ENCODE measurements around the gene CEP78.
"Not testable (repeated sequence)": the region's sequence is repeated elsewhere in the genome, so short reads cannot be mapped to it uniquely, and the experiment has no call there.

The CEP78 gene, protein sequence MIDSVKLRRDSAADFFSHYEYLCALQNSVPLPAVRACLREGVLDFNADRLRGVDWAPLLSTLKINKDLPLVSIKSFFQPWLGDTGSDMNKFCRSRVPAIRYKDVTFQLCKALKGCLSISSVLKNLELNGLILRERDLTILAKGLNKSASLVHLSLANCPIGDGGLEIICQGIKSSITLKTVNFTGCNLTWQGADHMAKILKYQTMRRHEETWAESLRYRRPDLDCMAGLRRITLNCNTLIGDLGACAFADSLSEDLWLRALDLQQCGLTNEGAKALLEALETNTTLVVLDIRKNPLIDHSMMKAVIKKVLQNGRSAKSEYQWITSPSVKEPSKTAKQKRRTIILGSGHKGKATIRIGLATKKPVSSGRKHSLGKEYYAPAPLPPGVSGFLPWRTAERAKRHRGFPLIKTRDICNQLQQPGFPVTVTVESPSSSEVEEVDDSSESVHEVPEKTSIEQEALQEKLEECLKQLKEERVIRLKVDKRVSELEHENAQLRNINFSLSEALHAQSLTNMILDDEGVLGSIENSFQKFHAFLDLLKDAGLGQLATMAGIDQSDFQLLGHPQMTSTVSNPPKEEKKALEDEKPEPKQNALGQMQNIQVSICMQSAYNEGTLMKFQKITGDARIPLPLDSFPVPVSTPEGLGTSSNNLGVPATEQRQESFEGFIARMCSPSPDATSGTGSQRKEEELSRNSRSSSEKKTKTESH

DNA sequence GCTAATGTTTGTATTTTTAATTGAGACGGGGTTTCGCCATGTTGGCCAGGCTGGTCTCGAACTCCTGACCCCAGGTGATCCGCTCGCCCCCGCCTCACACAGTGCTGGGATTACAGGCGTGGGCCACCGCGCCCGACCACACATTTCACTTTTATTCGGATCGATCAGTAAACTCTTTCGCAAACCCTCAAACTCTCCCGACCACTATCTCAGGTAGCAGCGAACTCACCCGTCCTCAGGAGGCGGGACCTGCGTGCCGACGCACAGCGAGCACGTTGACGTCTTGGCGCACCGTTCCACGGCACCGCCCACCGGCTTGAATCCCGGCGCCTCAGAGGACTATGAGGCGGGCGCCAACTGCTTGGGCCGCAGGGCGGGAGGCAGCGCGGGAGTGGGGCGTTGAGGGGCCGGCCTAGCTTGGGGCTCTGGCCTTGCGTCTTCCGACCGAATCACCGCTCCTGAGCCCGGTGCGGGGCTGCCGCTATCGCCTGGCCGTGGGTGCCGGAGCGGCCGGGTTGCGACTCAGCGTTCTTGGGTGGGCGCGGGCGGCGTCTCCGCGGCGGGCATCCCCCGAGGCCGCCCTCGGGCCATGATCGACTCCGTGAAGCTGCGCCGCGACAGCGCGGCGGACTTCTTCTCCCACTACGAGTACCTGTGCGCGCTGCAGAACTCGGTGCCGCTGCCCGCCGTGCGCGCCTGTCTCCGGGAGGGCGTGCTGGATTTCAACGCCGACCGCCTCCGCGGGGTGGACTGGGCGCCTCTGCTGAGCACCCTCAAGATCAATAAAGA, at the start of gene CEP78:
TSS of gene CEP78 (plus strand) at position 314 of the 789 bp plus-strand sequence. CDS start at position 590, 276 bp downstream.
- no peaks in the 10 kb centered on the region for H3K9me3 Mint-ChIP-seq (ENCODE audit: low read depth)
- H3K4me3 Mint-ChIP-seq: no peak within 1 kb of the TSS
- peaks cover 43% of the 10 kb centered on the region for H3K4me1 Mint-ChIP-seq (ENCODE audit: low read depth)
- peaks cover 7% of the 10 kb centered on the region for H3K36me3 Mint-ChIP-seq
- no peaks in the 10 kb centered on the region for H3K27me3 Mint-ChIP-seq
- peak within 1 kb of the TSS; percentile 94 for H3K27ac Mint-ChIP-seq

DNA sequence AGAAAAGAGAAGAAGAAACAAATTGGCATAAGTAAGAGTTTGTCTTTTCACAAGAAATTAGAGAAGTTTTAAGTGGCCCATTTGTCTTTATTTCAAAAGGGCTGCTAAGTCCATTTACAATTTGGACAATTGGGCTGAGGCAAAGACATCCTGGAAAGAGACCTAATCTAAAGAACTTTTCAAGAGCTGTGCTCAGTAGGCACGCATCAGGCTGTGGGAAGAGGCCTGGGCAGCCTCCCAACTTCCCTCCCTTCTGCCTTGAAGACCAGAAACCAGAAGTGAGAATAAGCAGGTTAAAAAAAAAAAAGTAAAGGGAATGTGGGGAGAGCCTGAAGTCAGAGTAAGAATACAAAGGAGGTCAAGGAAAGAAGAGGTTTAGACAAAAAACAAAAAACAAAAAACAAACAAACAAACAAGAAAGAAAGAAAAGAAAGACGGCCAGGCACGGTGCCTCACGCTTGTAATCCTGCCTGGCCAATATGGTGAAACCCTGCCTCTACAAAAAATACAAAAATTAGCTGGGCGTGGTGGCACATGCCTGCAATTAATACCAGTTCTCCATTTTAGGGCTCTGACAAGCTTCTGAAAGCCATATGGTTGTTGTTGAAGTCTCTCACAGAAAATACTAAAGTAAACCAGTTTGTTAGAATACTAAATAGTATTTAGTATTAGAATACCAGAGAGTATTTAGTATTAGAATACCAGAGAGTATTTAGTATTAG, 48.0 kb upstream of the CEP78 start:
- H3K27ac Mint-ChIP-seq: no peak overlapping the region
- no peaks in the 10 kb centered on the region for H3K4me1 Mint-ChIP-seq (ENCODE audit: low read depth)
- H3K4me3 Mint-ChIP-seq: no peak overlapping the region
- no peaks in the 10 kb centered on the region for H3K27me3 Mint-ChIP-seq
- no peaks in the 10 kb centered on the region for H3K9me3 Mint-ChIP-seq (ENCODE audit: low read depth)
- no peaks in the 10 kb centered on the region for H3K36me3 Mint-ChIP-seq

DNA sequence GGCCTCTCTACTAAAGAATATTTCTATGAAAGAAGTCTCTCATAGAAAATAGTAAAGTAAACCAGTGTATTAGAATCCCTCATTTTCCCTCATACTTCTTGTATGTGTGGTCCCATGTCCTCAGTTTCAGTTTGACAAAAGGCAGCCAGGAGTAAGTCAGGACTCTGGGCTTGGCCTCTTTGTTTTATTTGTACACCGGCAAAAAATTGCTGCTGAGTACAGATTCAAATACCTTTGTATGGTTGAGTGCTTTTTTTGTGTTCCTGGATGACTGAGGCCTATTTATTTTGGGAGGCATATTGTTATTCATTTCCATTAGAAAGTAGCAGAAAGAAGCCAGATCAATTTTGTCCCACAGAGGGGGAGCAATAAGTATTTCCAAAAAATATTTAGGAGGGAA, 47.3 kb upstream of the CEP78 start:
- no peaks in the 10 kb centered on the region for H3K4me1 Mint-ChIP-seq (ENCODE audit: low read depth)
- H3K9me3 Mint-ChIP-seq (ENCODE audit: low read depth): no peaks in the 10 kb centered on the region
- H3K27me3 Mint-ChIP-seq: no peaks in the 10 kb centered on the region
- H3K36me3 Mint-ChIP-seq: no peaks in the 10 kb centered on the region
- H3K4me3 Mint-ChIP-seq: no peak overlapping the region
- H3K27ac Mint-ChIP-seq: no peak overlapping the region

DNA sequence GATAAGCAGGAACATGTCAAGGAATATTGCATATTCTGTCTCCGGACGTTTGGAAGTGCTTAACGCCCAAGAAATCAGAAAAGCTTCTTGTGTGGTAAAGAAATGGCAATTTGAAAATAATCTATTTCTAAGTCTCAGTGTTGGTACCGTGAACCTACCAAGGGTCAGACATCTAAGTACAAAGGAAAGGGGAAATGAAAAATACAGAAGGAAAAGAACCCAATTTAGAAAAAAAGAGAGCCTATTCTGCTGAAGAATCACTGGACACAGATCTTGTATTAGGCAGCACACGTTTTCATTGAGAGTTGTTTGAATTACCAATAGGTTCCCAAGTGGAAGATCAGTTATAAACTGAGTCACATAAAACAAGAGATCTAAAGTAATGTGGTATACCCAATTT, 46.9 kb upstream of the CEP78 start:
- Mint-ChIP-seq H3K27me3 (no peaks in the 10 kb centered on the region), H3K4me3 (no peak overlapping the region), H3K4me1 (ENCODE audit: low read depth) (no peaks in the 10 kb centered on the region), H3K36me3 (no peaks in the 10 kb centered on the region), H3K9me3 (ENCODE audit: low read depth) (no peaks in the 10 kb centered on the region), H3K27ac (no peak overlapping the region)

DNA sequence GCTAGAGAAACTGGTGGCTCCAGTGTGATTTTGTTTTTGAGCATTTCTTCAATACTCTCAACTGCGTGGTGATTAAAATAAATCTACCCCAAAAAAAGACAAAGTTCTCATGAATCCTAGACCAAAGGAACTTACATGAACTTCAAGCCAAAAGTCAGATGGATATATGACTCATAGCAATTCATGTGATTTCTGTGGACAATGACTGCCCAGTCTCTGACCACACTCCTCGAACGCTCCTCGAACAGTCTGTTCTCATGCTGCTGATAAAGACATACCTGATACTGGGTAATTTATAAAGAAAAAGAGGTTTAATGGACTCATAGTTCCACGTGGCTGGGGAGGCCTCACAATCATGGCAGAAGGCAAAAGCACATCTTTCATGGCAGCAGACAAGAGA, 46.4 kb upstream of the CEP78 start:
- Mint-ChIP-seq H3K27me3 (no peaks in the 10 kb centered on the region), H3K9me3 (ENCODE audit: low read depth) (no peaks in the 10 kb centered on the region), H3K27ac (no peak overlapping the region)

DNA sequence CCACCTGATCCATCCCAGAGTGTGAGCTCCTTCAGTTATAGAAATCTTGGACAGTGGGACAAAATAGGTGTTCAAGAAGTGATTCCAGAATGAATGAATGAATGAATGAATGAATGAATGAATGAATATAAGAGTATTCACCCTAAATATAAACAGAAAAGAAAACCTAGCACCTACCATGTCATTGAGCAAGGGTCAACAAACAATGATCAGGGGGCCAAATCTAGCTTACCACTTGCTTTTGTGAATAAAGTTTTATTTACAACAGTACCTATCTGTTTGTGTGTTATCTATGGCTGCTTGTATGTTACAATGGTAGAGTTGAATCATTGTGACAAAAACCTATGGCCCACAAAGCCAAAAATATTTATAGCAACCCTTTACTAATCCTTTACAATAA, 43.9 kb upstream of the CEP78 start:
- H3K27me3 Mint-ChIP-seq: no peaks in the 10 kb centered on the region

More for the DNA sequence above, 46.4 kb upstream of the CEP78 start:
- no peak overlapping the region for H3K4me3 Mint-ChIP-seq
- H3K36me3 Mint-ChIP-seq: no peaks in the 10 kb centered on the region
- no peaks in the 10 kb centered on the region for H3K4me1 Mint-ChIP-seq (ENCODE audit: low read depth)

DNA sequence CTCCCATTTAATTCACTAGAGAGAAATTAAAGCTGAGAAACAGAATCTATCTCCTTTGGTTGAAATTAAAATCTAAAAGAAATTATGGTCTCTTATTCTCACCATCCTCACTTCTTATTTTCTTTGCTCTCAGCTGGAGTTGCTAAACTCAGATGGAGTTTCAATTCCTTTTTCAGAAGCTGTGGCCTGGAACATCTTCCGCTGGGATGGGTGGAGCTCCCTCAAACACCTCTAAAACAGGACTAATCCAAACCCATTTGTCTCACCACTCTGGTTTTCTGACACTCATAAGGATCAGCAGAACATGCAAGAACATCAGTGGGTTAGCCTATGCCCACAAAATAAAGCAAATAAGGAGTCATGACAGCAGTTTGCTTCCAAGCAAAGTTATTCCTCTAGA, 39.6 kb upstream of the CEP78 start:
- no peaks in the 10 kb centered on the region for H3K27me3 Mint-ChIP-seq
- peaks cover 17% of the 10 kb centered on the region for H3K4me1 Mint-ChIP-seq (ENCODE audit: low read depth)
- no peak overlapping the region for H3K27ac Mint-ChIP-seq
- peaks cover 16% of the 10 kb centered on the region for H3K9me3 Mint-ChIP-seq (ENCODE audit: low read depth)
- peaks cover 16% of the 10 kb centered on the region for H3K36me3 Mint-ChIP-seq
- no peak overlapping the region for H3K4me3 Mint-ChIP-seq

More for the DNA sequence above, 43.9 kb upstream of the CEP78 start:
- Mint-ChIP-seq H3K9me3 (ENCODE audit: low read depth) (no peaks in the 10 kb centered on the region), H3K36me3 (no peaks in the 10 kb centered on the region), H3K4me3 (no peak overlapping the region), H3K4me1 (ENCODE audit: low read depth) (peaks cover 2% of the 10 kb centered on the region), H3K27ac (no peak overlapping the region)

DNA sequence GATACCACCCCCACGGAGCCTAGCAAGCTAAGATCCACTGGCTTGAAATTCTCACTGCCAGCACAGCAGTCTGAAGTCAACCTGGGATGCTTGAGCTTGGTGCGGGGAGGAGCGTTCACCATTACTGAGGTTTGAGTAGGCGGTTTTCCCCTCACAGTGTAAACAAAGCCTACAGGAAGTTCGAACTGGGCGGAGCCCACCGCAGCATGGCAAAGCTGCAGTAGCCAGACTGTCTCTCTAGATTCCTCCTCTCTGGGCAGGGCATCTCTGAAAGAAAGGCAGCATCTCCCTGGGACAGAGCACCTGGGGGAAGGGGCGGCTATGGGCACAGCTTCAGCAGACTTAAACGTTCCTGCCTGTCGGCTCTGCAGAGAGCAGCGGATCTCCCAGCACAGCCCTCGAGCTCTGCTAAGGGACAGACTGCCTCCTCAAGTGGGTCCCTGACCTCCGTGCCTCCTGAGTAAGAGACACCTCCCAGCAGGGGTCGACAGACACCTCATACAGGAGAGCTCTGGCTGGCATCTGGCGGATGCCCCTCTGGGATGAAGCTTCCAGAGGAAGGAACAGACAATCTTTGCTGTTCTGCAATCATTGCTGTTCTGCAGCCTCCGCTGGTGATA, 34.6 kb upstream of the CEP78 start:
- peaks cover 36% of the 10 kb centered on the region for H3K9me3 Mint-ChIP-seq (ENCODE audit: low read depth)
- H3K27me3 Mint-ChIP-seq: not testable (repeated sequence)
- peaks cover 41% of the 10 kb centered on the region for H3K36me3 Mint-ChIP-seq
- peak overlapping the region; percentile 23 for H3K4me3 Mint-ChIP-seq
- peak overlapping the region; percentile 66 for H3K27ac Mint-ChIP-seq
- H3K4me1 Mint-ChIP-seq (ENCODE audit: low read depth): peaks cover 29% of the 10 kb centered on the region

DNA sequence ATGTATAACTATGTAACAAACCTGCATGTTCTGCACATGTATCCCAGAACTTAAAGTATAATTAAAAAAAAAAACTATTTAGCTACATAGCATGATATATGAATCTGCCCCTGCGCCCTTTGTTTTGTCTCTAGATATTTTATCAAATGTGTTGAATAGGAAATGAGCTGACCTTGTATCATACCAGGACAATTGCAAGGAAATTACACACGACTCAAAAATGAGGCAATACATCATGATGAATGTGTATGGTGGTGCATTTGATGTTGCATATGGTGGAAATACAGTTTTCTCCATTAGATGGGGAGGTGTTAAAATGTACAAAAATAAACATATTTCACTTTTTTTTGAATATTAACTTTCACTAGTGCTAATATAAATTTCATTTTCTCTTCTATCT, 28.6 kb upstream of the CEP78 start:
- Mint-ChIP-seq H3K4me1 (ENCODE audit: low read depth) (peaks cover 34% of the 10 kb centered on the region), H3K4me3 (no peak overlapping the region), H3K27ac (no peak overlapping the region), H3K27me3 (no peaks in the 10 kb centered on the region), H3K9me3 (ENCODE audit: low read depth) (peaks cover 16% of the 10 kb centered on the region), H3K36me3 (peaks cover 23% of the 10 kb centered on the region)

DNA sequence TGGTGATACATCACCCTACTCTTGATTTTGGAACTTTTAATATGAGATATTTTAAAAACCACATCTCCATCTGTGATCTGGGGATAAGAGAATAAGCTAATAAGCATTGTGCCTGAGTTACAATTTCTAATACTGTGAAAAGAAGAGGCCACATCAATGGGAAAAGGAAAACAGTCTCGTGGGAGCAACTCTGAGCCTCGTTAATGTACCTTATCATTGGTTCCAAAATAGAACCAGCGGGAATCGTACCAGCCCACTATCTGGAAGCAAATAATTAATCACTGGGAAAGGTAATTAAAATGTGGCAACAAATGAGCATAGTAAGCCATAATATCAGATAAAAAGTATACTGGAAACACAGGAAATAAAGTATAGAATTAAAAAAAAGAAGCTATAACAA, 28.0 kb upstream of the CEP78 start:
- H3K4me3 Mint-ChIP-seq: no peak overlapping the region
- peaks cover 21% of the 10 kb centered on the region for H3K36me3 Mint-ChIP-seq
- no peaks in the 10 kb centered on the region for H3K27me3 Mint-ChIP-seq
- no peak overlapping the region for H3K27ac Mint-ChIP-seq
- peaks cover 38% of the 10 kb centered on the region for H3K4me1 Mint-ChIP-seq (ENCODE audit: low read depth)
- peaks cover 15% of the 10 kb centered on the region for H3K9me3 Mint-ChIP-seq (ENCODE audit: low read depth)

DNA sequence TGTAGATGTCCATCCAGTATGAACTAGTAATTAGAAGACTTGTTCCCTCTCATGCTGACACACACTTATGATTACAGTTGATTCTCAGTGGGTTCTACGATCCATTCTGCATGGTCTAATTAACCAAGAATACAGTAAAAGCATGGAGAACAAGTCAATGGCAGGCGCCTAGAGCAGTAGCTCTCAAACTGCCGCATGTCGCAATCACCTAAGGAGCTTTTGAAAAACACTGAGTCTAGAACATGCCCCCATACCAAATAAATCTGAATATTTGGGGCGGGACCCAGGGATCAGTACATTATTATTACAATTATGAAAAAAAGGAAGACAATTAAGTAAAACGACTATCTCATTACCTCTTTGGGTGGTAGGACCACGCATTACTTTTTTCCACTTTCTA, 26.7 kb upstream of the CEP78 start:
- Mint-ChIP-seq H3K36me3 (peaks cover 15% of the 10 kb centered on the region), H3K27ac (no peak overlapping the region), H3K4me3 (no peak overlapping the region), H3K4me1 (ENCODE audit: low read depth) (peaks cover 46% of the 10 kb centered on the region), H3K27me3 (no peaks in the 10 kb centered on the region), H3K9me3 (ENCODE audit: low read depth) (peaks cover 6% of the 10 kb centered on the region)

DNA sequence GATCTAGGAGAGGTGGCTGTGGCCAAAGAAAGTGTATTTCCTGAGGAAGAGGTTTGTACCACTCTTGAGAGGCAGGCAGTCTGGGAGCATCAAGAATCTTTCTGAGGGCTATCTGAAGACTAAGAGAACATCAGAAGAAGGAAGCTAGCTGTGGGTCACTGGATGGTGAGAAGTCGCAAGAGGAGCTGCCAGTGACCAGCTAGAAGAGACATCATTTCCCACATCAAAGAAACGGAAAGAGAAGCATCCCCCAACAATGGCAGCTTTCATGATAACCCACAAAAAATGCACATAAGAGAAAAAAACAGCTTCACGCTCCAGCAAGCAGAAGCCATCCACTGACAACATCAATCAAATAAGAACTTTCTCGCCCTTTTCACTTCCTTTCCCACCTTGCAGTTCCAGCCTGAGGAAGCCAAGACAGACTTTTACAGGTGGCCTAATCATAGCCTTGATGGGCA, 25.0 kb upstream of the CEP78 start:
- H3K27ac Mint-ChIP-seq: peak overlapping the region; percentile 77
- H3K9me3 Mint-ChIP-seq (ENCODE audit: low read depth): no peaks in the 10 kb centered on the region
- no peaks in the 10 kb centered on the region for H3K27me3 Mint-ChIP-seq
- peaks cover 6% of the 10 kb centered on the region for H3K36me3 Mint-ChIP-seq
- peaks cover 46% of the 10 kb centered on the region for H3K4me1 Mint-ChIP-seq (ENCODE audit: low read depth)
- H3K4me3 Mint-ChIP-seq: peak overlapping the region; percentile 48

DNA sequence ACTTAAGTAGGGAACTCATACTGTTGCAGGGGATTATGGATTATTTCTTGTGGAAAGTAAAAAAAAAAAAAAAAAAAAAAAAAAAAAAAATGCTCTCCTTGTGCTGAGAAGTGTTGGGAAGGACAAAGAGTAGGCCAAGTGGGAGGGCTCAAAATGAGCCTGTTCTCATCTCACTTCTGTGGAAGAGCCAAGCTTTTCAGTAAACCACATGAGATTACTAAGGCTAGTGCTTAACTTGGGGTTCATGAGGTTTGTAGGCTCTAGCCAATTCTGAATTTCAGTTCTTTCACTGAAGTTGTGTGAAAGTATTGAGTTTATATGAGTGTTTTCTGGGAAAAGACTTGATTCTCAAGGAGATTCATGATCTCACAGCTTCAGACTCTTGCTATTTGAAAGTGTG, 23.0 kb upstream of the CEP78 start:
- Mint-ChIP-seq H3K36me3 (no peaks in the 10 kb centered on the region), H3K4me3 (no peak overlapping the region), H3K4me1 (ENCODE audit: low read depth) (peaks cover 46% of the 10 kb centered on the region), H3K27ac (no peak overlapping the region), H3K9me3 (ENCODE audit: low read depth) (no peaks in the 10 kb centered on the region), H3K27me3 (no peaks in the 10 kb centered on the region)

DNA sequence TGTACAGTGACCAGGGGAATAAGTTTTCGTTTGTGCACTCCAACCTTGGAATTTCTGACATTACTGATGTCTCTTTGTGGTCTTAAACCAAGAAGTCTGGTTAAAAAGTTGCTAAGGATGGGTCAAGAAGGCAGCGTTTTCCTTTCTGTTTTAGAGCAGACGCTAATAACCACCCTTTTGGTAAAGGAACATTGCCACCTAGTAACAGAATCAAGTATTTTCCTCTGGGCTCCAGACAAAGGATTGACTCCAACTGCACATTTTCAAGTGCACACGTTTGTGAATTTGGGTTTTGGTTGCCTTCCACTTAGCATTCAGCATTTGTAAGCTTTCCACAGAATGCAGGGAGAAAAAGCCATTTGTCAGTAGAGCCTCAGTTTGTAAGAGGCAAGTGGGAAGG, 22.2 kb upstream of the CEP78 start:
- Mint-ChIP-seq H3K27me3 (no peaks in the 10 kb centered on the region), H3K9me3 (ENCODE audit: low read depth) (no peaks in the 10 kb centered on the region), H3K4me3 (no peak overlapping the region), H3K4me1 (ENCODE audit: low read depth) (peaks cover 45% of the 10 kb centered on the region), H3K36me3 (no peaks in the 10 kb centered on the region), H3K27ac (no peak overlapping the region)
